NT2/D1 (cell line): ENCODE data around the gene TBK1.

Source experiments
- DNase-seq: peaks from one replicate; pipeline ENCODE4 v3.0.0-alpha.2; 2011; ENCODE audit warnings: low read depth, low spot score
- H3K27me3 ChIP-seq: 2 replicates; pipeline ENCODE4 v1.6.0; 2011; ENCODE audit warnings: mild to moderate bottlenecking; ENCODE audit not compliant: insufficient read length, insufficient read depth
- H3K36me3 ChIP-seq: 2 replicates; pipeline ENCODE4 v1.6.1; 2011; ENCODE audit warnings: mild to moderate bottlenecking, low read length, mixed read lengths; ENCODE audit not compliant: insufficient read depth, insufficient read length
- H3K4me1 ChIP-seq: 2 replicates; pipeline ENCODE4 v1.5.1; 2011; ENCODE audit not compliant: insufficient read depth, insufficient read length
- H3K4me3 ChIP-seq: 2 replicates; pipeline ENCODE4 v1.5.1; 2011; ENCODE audit warnings: low read depth; ENCODE audit not compliant: insufficient read length
- H3K9ac ChIP-seq: 2 replicates; pipeline ENCODE4 v1.6.0; 2011; ENCODE audit warnings: low read depth; ENCODE audit not compliant: insufficient read length
- H3K9me3 ChIP-seq: 2 replicates; pipeline ENCODE4 v1.5.1; 2011; ENCODE audit warnings: mild to moderate bottlenecking, low read length; ENCODE audit not compliant: insufficient read depth
- SUZ12 ChIP-seq: IDR thresholded peaks from 2 replicates; pipeline ENCODE4 v1.6.1; 2011; ENCODE audit not compliant: insufficient read length, insufficient read depth; ENCODE audit errors: extremely low read depth
- YY1 ChIP-seq: IDR thresholded peaks from 2 replicates; pipeline ENCODE4 v1.6.1; 2011; ENCODE audit not compliant: insufficient read length, insufficient read depth
- ZNF274 ChIP-seq: IDR thresholded peaks from 2 replicates; pipeline ENCODE4 v1.6.1; 2011; ENCODE audit warnings: mild to moderate bottlenecking, low read depth, low read length

TBK1 gene

DNA sequence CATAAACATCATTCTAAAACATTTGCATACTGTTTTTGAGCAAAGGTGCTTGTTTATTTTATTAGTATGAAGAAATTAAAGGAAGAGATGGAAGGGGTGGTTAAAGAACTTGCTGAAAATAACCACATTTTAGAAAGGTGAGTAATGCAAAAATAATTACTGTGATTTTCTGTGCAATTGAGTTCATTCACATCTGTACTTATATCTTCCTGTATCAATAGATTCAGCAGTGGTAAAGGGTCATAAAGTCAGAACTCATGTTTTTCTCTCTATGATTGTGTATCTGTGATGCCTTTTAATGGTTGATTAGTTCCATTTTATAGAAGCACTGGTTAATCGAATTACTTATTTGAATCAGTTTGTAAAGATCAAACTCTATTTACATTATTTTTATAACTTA, 46.0 kb downstream of the TBK1 start:
- no peak overlapping the region for H3K9ac ChIP-seq
- DNase-seq: no peak
- H3K36me3 ChIP-seq: peaks cover 67% of the 10 kb centered on the region

DNA sequence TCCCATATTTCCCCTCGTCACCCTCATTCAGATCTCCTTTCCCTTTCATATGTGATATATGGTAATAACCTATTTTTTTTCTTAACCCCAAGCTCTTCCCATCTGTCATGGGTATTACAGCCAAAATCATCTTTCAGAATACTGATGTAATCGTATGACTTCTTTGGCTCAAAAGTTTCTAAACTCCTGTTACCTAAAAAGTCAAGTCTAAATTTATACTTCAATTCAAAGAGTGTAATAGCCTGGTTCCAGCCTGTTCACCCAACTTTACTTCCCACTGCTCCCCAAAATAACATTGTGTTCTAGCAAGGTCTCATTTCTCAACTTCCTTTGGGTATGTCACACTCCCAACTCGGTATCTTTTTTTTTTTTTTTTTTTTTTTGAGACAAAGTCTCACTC, 48.5 kb downstream of the TBK1 start:
- no peaks in the 10 kb centered on the region for H3K9me3 ChIP-seq
- H3K36me3 ChIP-seq: peaks cover 45% of the 10 kb centered on the region
- no peak overlapping the region for H3K9ac ChIP-seq
- TF ChIP-seq ZNF274: no peak
- no peak for TF ChIP-seq SUZ12
- no peak for TF ChIP-seq YY1
- H3K27me3 ChIP-seq: no peaks in the 10 kb centered on the region
- H3K4me1 ChIP-seq: no peaks in the 10 kb centered on the region
- no peak for DNase-seq
- no peak overlapping the region for H3K4me3 ChIP-seq

More for the DNA sequence above, 46.0 kb downstream of the TBK1 start:
- H3K27me3 ChIP-seq: no peaks in the 10 kb centered on the region
- H3K4me3 ChIP-seq: no peak overlapping the region
- H3K9me3 ChIP-seq: no peaks in the 10 kb centered on the region
- H3K4me1 ChIP-seq: no peaks in the 10 kb centered on the region
- TF ChIP-seq ZNF274 (no peak), SUZ12 (no peak), YY1 (no peak)

DNA sequence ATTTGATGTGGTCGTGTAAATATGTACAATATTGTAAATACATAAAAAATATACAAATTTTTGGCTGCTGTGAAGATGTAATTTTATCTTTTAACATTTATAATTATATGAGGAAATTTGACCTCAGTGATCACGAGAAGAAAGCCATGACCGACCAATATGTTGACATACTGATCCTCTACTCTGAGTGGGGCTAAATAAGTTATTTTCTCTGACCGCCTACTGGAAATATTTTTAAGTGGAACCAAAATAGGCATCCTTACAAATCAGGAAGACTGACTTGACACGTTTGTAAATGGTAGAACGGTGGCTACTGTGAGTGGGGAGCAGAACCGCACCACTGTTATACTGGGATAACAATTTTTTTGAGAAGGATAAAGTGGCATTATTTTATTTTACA, 49.6 kb downstream of the TBK1 start:
- no peak for DNase-seq
- Histone ChIP-seq H3K4me3 (no peak overlapping the region), H3K9me3 (no peaks in the 10 kb centered on the region), H3K27me3 (no peaks in the 10 kb centered on the region), H3K9ac (no peak overlapping the region), H3K4me1 (no peaks in the 10 kb centered on the region), H3K36me3 (peaks cover 34% of the 10 kb centered on the region)
- TF ChIP-seq ZNF274 (no peak), SUZ12 (no peak), YY1 (no peak)

DNA sequence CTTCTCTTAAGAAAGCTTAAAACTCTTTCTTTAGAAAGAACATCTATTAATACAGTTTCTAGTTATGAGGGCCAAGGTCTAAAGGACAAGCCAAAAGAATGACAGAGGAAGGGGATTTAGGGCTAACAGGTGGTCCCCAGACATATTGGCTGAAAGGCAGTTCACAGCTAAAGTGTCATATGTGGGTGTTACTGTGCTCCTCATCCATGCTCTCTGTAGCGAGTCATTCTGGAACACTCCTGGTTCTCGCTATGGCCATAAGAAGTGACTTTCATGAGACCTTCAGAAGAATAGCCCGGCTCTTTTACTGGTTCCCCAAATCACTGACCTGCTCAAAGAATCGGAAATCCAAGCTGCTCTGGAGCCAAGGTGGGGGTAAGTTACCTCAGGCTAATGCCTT, 55.0 kb downstream of the TBK1 start:
- no peak overlapping the region for H3K9ac ChIP-seq
- H3K4me1 ChIP-seq: no peaks in the 10 kb centered on the region
- no peaks in the 10 kb centered on the region for H3K36me3 ChIP-seq
- H3K4me3 ChIP-seq: no peak overlapping the region
- TF ChIP-seq ZNF274 (no peak), YY1 (no peak), SUZ12 (no peak)
- no peak for DNase-seq
- H3K27me3 ChIP-seq: no peaks in the 10 kb centered on the region
- no peaks in the 10 kb centered on the region for H3K9me3 ChIP-seq

DNA sequence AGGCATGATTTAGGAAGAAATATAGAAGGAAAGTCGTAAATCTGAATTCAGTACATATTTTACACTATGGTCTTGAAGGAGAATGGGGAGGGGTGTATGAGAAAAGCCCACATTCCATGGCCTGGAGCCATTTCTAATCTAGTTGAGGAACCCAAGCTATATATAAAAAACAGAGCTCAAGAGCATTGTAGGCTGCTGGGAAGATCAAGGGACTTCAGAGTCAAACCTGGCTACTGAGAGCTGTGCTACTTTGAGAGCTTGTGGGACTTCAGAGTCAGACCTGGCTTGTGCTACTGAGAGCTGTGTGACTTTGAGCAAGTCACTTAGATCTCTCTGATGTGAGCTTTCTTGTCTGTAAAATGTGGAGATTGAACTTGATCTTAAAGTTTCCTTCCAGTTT, 58.7 kb downstream of the TBK1 start:
- H3K4me1 ChIP-seq: no peaks in the 10 kb centered on the region
- H3K9ac ChIP-seq: no peak overlapping the region
- H3K9me3 ChIP-seq: no peaks in the 10 kb centered on the region
- no peaks in the 10 kb centered on the region for H3K27me3 ChIP-seq
- no peak for DNase-seq
- no peaks in the 10 kb centered on the region for H3K36me3 ChIP-seq
- no peak overlapping the region for H3K4me3 ChIP-seq
- no peak for TF ChIP-seq YY1
- TF ChIP-seq SUZ12: no peak
- TF ChIP-seq ZNF274: no peak

DNA sequence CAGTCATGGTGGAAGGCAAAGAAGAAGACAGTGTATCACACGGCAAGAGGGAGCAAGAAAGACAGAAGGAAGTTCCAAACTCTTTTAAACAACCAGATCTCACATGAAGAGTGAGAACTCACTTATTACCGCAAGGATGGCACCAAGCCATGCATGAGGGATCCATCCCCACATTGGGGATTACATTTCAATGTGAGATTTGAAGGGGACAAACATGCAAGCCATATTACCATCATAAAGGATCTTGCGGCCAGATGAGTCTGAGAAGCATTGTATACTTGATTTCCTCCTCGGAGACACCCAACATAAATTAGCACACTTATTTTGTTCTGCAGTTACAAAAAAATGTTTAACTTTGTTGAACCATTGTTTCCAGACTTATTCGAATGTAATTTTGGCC, 66.5 kb downstream of the TBK1 start:
- no peak overlapping the region for H3K9ac ChIP-seq
- H3K27me3 ChIP-seq: no peaks in the 10 kb centered on the region
- H3K9me3 ChIP-seq: no peaks in the 10 kb centered on the region
- H3K4me1 ChIP-seq: no peaks in the 10 kb centered on the region
- no peaks in the 10 kb centered on the region for H3K36me3 ChIP-seq
- H3K4me3 ChIP-seq: no peak overlapping the region
- no peak for DNase-seq
- TF ChIP-seq SUZ12: no peak
- no peak for TF ChIP-seq YY1
- no peak for TF ChIP-seq ZNF274

DNA sequence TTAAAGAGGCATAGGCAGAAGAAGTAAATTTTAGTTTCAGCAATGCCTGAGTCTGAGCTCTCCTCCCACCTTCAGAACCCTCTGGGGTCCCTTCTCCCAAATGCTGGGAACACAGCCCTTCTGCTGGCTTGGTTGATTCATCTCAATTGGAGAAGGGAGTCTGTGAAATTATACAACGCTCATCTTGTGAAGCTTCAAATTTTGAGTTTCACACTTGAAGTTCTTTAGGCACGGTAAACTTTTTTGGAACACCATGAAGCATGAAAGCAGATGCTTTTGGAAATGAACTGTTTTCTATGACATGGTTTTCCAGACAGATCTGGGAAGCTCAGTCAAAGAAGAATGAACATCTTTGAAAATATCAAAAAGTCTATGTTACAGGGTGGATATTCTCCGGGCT, 69.9 kb downstream of the TBK1 start:
- Histone ChIP-seq H3K36me3 (no peaks in the 10 kb centered on the region), H3K9me3 (no peaks in the 10 kb centered on the region), H3K4me3 (no peak overlapping the region), H3K27me3 (no peaks in the 10 kb centered on the region), H3K9ac (no peak overlapping the region), H3K4me1 (no peaks in the 10 kb centered on the region)
- no peak for DNase-seq
- TF ChIP-seq YY1 (no peak), SUZ12 (no peak), ZNF274 (no peak)

DNA sequence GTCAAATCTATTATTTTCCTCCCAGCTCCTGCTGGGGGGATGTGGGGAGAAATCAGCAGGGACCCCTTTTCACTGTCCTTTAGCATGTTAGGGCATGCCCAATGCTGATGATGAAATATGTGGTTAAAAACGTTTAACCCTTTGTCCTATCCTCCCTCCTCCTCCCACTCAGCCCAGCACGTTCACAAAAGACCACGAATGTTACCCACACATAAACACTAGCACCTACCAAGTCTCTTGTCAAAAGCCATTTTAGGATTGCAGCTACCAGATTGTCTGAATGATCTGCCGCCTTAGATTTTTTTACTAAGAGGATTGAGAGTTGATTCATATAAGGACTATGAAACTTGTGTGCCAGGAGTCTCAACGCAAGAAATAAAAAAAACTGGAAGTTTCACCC, 70.4 kb downstream of the TBK1 start:
- no peaks in the 10 kb centered on the region for H3K27me3 ChIP-seq
- DNase-seq: no peak
- H3K4me3 ChIP-seq: no peak overlapping the region
- no peak for TF ChIP-seq YY1
- no peaks in the 10 kb centered on the region for H3K36me3 ChIP-seq
- peak overlapping the region; percentile 27 for H3K9ac ChIP-seq
- H3K4me1 ChIP-seq: no peaks in the 10 kb centered on the region
- no peaks in the 10 kb centered on the region for H3K9me3 ChIP-seq
